Nucleus accumbens (tissue), 56 donors: Measurements from ENCODE around the gene CCDC88C.

Experiments
- DNase-seq, 56 donors: peaks; one replicate each; lab custom pipeline; 2025; lab: John Stamatoyannopoulos, UW

CCDC88C gene

GRCh38 chr14:91332986-91333649 is 84.5 kb downstream of the CCDC88C start:
- no peak for DNase-seq

GRCh38 chr14:91332171-91332985 is 85.2 kb downstream of the CCDC88C start:
- DNase-seq: no peak

- no peak for DNase-seq
These were observed 85.9 kb downstream of the CCDC88C start for GRCh38 chr14:91331721-91332120.

DNA sequence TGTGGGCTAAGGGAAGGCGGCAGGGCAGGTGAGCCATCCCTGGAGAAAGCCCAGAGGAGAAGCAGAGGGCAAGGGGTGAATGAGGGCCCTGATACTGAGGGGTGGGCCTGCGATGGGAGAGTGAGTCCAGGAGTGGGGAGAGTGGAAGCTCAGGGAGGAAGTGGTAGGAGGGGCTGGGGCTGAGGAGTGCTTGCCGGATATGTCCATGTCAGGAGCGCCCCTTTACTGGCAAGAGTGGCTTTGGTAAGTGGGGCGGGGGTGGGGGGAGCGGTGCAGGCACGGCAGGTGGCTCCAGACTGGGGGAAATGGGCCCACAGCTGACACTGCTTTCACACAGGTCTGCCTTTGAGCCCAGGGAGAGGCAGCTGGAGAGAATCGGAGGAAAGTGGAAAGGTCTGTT is 86.8 kb downstream of the CCDC88C start:
- DNase-seq: no peak

GRCh38 chr14:91330096-91330696 is 87.4 kb downstream of the CCDC88C start:
- no peak for DNase-seq

GRCh38 chr14:91329486-91330014 is 88.1 kb downstream of the CCDC88C start:
- DNase-seq: no peak

DNA sequence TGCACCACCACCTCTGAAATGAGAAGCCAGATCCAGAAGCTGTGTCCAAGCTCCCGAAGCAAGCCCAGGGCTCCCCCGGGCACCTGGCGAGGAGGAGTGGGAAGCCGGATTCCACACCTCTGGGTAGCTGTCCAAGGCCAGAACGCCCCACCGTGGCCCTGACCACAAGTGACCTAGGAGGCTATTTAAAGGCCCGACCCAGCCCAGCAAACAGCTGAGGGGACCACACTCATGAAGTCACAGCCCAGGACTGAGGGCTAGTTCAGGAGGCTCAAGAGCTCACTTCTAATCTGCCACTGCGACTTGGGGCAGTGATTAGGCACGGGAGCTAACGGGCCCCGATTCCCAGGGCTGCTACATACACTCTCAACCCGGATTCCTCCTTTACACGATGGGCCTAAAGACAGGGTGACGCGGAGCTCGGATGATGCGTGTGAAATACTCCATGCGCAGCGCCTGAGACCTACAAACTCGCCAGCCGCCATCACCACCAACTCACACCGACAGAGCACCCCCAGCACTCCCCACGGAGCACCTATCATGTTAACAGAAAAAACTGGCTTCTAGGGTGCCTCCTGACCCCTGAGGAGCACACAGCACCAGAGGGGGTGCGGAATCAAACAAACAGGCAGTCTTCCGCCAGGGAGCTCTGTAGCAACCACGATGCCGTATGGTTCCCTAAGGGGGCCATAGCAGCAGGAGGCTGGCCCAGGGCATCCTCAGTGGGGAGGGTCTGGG is 89.1 kb downstream of the CCDC88C start:
- no peak for DNase-seq

GRCh38 chr14:91327661-91328312 is 89.8 kb downstream of the CCDC88C start:
- no peak for DNase-seq

GRCh38 chr14:91327250-91327595 is 90.4 kb downstream of the CCDC88C start:
- no peak for DNase-seq

DNA sequence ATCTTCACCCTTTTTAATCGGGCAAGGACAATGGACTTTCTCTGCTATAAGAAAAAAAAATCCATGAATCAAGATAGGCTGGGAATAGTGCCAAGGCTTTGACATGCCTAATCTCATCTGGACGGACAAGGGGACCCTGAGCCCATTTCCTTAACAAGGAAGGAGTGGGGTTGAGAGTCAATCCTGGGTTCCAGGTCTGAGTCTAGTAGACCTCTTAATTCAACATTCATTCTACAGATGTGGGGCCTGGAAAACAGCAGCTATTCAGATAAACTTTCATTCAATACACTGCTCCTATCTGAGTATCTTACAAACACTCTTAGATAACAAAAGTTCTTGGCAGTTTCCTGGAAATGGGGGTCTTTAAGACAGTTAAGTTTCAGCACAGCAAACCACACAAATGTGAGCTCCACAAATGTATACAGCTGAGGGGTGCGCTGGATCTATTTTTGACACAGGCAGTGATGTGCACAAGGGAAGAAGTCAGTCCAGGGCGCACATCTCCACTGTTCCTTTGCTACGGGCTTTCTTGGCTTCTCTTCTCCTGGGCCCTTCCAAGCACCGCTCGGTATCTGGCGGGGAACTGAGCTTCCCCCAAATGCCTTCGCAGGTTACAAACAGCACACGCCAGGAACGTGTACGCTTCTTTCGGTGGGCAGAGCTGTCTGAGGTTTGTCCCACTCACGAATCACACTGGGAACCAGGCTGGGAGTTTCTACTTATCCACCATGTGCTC is 90.9 kb downstream of the CCDC88C start:
- DNase-seq: no peak

GRCh38 chr14:91324606-91325575 is 92.7 kb downstream of the CCDC88C start:
- peak in 15 of 56 donors; percentile 12 to 65 (median 34) for DNase-seq

- peak in 53 of 56 donors; percentile 19 to 92 (median 58) for DNase-seq
These were observed 93.7 kb downstream of the CCDC88C start for GRCh38 chr14:91323671-91324605.

DNA sequence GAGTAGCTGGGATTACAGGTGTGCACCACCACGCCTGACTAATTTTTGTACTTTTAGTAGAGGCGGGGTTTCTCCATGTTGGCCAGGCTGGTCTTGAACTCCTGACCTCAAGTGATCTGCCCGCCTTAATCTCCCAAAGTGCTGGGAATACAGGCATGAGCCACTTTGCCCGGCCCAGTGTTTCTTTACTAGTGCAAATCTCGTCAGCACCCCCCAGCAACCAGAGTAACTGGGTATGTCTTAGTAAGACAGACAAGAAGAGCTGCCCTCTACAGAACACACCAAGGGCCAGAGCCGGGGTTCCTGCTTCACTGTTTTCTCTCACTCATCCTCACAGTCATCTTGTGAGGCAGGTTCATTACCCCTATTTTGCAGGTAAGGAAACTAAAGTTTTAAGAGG is 94.6 kb downstream of the CCDC88C start:
- no peak for DNase-seq

- no peak for DNase-seq
These were observed 95.0 kb downstream of the CCDC88C start for GRCh38 chr14:91322623-91323022.

- no peak for DNase-seq
These were observed 96.5 kb downstream of the CCDC88C start for GRCh38 chr14:91321131-91321530.

DNA sequence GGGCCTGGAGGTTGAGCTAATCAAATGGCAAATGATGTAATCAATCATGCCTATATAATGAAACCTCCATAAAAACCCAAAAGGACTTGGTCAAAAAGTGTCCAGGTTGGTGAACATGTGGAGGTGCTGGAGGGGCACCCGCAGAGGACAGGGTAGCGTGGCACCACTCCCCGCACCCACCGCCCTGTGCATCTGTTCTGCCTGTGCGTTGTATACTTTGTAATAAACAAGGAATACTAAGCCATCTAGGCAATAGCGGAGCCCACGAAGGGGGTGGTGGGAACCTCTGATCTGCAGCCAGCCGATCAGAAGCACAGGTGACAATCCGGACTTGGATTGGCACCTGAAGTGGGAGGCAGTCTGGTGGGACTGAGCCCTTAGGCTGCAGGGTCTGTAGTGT is 97.4 kb downstream of the CCDC88C start:
- DNase-seq: no peak

GRCh38 chr14:91318911-91319310 is 98.7 kb downstream of the CCDC88C start:
- DNase-seq: no peak
